HG02970 (cell line): ENCODE results near the gene SF3B3.

Experiments used
- ATAC-seq: cut with Tn5 transposase; IDR thresholded peaks from one replicate; pipeline ENCODE4 v1.9.1; 2021; ENCODE audit warnings: mild to moderate bottlenecking, moderate library complexity, moderate number of reproducible peaks; ENCODE audit not compliant: unreplicated experiment, low FRiP score

Gene SF3B3

DNA sequence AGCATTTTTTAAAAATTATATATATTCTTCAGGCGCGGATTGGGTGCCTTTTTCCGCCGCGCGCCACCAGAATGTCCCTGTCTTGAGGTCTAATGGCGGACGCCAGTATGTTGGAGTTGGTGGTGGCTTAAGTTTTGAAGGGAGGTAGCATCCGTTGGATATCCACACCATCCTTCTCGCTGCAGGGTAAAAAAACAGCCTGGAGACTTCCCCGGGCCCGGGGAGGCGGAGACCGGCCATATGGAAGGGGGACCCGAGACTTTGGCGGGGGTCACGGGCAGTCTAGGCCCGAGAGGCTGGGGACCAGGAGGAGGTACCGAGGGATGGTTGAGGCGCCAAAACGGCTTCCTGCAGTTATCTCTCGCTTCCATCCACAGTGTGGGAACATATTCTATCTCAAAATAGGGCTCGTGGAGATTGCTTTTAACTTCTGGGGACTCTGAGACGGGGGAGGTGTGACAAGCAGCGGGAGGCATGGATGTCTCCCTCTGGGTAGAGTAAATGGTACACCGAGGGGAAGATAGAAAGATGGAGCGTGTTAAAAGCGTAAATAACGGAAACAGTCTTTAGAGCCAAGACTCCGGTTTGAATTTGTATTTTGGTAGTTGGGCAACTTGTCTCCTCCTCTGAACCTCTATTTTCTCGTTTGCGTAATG is at the start of gene SF3B3:
TSS of gene SF3B3 (plus strand) at position 74 of the 656 bp plus-strand sequence. CDS start 2,841 bp downstream, outside the sequence.
- ATAC-seq = peak; percentile 59

DNA sequence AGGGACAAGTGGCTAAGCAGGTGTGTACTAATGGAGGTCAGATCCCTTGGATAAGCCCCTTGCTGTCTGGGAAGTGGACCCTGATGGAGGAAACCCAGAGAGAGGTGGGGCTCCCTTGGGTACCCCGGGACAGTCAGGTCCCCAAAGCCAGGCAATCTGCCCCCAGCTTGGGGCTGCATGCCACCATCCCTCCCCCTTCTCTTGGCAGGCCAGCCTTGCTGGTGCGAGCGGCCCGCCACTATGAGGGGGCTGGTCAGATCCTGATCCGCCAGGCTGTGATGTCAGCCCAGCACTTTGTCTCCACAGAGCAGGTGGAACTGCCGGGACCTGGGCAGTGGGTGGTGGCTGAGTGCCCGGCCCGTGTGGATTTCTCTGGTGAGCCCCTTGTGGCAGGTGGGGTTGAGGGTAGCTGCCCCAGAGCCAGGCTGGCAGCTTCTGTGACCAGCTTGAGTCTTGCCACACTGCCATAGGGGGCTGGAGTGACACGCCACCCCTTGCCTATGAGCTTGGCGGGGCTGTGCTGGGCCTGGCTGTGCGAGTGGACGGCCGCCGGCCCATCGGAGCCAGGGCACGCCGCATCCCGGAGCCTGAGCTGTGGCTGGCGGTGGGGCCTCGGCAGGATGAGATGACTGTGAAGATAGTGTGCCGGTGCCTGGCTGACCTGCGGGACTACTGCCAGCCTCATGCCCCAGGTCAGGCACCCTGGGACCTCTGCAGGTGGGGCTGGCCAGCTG is 49.1 kb upstream of the SF3B3 start:
- ATAC-seq = no peak

DNA sequence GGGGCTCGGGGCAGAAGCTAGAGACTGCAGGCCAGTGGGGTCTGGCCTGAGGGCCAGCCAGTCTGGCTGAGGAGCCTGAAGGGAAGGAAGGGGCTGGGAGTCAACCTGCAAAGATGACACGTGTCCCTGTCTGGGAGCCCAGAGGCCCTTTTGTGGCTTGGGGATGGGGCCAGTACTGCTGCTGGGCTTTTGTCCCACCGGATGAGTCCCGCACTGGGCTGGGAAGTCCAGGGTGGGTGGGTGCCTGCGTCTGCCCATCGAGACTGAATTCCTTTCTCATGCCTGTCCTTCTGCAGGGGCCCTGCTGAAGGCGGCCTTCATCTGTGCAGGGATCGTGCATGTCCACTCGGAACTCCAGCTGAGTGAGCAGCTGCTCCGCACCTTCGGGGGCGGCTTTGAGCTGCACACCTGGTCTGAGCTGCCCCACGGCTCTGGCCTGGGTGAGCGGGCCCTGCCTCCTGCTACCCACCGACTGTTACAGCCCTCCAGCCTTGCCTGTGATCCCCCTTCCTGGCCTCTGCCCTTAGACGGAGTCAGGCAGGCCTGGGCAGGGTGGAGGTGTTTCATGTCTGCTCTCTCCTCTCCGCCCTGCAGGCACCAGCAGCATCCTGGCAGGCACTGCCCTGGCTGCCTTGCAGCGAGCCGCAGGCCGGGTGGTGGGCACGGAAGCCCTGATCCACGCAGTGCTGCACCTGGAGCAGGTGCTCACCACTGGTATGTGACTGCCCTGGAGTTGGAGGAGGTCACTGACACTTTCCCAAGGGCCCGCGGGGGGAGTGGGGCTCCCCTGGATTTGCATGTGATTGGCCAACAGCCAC is 48.4 kb upstream of the SF3B3 start:
- ATAC-seq = no peak

GRCh38 chr16:70476272-70477020 is 47.2 kb upstream of the SF3B3 start:
- ATAC-seq = peak; percentile 66

- ATAC-seq = no peak
Measured at GRCh38 chr16:70478169-70478568, 45.4 kb upstream of the SF3B3 start.

GRCh38 chr16:70478912-70479341 is 44.7 kb upstream of the SF3B3 start:
- ATAC-seq = no peak

GRCh38 chr16:70480127-70481105 is 43.2 kb upstream of the SF3B3 start:
- no peak for ATAC-seq

- no peak for ATAC-seq
Measured at GRCh38 chr16:70481929-70482536, 41.6 kb upstream of the SF3B3 start.

GRCh38 chr16:70482624-70483023 is 41.0 kb upstream of the SF3B3 start:
- ATAC-seq = no peak

DNA sequence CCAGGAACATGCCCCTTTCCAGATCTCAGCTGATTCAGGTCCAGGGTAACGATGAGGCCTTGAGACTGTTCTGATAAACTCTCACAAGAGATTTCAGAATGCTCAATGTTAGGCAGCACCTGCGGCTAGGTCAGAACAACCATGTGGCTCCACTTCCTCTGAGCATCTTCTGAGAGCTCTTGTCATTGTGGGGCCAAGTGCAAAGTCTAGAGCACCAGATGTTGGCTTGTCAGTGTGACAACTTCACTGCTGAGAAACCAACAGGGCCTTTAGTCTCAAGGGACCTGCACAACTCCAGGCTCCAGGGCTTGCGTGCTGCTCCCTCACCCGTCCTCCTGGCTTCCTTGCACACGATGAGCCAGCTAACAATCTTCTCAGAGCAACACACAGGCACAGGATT is 40.2 kb upstream of the SF3B3 start:
- no peak for ATAC-seq

DNA sequence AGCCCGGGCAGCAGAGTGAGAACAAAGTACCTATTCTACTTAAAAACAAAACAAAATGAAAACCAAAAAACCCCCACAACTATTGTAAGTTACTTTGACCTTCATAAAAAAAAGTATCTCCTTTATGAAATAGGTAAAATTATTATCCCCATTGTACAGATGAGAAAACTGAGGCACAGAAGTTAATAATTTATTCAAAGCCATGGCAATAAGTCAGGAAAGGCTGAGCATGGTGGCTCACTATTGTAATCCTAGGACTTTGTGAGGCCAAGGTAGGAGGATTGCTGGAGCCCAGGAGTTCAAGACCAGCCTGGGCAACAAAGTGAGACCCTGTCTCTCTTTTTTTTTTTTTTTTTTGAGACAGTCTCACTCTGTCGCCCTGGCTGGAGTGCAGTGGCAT is 38.7 kb upstream of the SF3B3 start:
- ATAC-seq = no peak

DNA sequence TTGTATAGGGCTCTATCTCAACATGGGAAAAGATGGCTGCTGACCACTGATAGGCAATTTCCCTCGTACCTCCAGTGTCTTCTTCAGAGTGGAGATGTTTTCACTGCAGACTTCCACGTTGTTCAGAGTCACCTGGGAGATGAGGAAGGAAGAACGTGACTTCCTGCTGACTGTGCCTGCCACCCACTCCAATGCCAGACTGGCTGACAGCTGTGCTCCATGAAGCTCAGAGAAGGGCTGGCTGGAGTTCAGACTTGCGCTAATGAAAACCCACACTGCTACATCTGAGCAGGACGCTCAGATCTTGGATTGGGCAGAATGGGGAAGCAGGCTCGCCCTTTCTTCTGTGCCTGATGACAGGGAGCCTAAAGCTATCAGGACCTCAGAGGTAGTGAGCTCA is 33.4 kb upstream of the SF3B3 start:
- ATAC-seq = no peak

- ATAC-seq = no peak
Measured at GRCh38 chr16:70493802-70494201, 29.8 kb upstream of the SF3B3 start.

GRCh38 chr16:70494202-70494770 is 29.3 kb upstream of the SF3B3 start:
- no peak for ATAC-seq

GRCh38 chr16:70494777-70495176 is 28.8 kb upstream of the SF3B3 start:
- no peak for ATAC-seq

DNA sequence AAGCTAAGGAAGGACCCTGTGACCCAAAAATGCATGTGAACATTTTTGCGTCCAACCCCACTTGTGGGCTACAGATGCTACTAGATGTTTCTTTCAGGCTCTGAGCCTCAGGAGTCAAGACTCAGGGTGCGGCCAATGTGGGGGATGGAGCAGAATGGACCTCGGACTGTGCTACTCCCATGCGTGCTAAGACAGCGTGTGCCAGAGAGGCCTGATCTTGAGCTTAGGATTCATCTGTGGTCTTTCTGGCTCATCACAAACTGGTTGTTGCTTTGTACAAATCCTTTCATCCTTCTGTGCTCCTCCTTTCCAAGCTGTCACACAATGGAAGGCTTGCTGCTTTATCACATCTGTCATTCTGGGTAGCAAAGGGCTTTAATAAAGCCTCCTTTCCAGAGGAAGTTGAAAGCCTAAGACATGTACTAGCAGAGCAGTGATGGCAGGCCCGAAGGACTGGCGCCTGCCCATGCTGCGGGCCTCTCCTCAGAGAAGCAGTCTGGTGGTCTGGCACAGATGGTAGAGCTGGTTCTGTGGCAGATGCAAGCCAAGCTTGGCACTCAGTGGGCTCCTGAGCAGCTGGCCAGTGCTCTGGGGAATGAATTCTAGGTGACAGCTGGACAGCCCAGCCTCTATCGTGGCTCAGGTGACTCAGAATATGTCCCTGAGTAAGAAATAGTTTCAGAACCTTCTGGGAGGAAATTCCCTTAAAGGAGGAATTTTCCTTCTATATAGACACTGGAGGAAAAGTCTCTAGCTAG is 28.0 kb upstream of the SF3B3 start:
- no peak for ATAC-seq

- ATAC-seq = no peak
Measured at GRCh38 chr16:70496513-70496912, 27.1 kb upstream of the SF3B3 start.

- ATAC-seq = no peak
Measured at GRCh38 chr16:70508752-70509151, 14.9 kb upstream of the SF3B3 start.
